ENCODE data around the gene PPP1R15B.

PPP1R15B gene

DNA sequence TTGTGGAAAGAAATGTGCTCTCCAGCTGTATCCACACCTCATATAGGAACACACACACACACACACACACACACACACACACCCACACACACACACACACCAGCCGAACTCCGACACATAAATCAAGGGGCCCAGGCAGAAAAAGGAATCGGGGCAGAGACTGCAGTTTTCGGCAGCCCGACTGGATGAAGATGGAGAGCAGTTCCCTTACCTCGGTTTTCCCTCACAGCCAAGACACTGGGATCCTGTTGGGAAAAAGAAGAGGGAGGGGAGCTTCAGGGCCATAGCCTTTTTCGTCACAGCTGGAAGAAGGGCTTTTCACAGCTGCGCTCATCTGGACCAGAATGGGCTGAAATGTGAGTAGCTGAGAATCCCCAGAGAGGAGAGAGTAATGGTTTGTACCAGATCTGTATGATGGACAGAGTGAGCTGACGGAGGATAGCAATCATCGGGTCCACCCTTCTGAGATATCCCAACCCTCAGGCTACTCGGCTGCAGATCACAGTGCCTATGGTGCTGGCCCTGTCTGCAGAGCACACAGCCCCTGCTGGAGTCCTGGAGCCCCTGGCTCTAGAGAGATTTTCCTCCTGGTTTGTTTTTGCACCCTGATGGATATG, 45.3 kb upstream of the PPP1R15B start:
- H3K4me1 ChIP-seq (ENCODE audit: control insufficient read depth, insufficient read depth, low read depth, low read length): no peaks in the 10 kb centered on the region
- peak; percentile 7 for DNase-seq
- H3K27ac ChIP-seq (ENCODE audit: low read length, poor library complexity, severe bottlenecking): no peak overlapping the region
- H2BK12ac ChIP-seq (ENCODE audit: low read length in 2 of 2): no peak overlapping the region
- H3K4me3 ChIP-seq (ENCODE audit: insufficient read depth in 1 of 2, low read depth in 1 of 2, low read length in 2 of 2): no peak overlapping the region
- no peak overlapping the region for H3K4ac ChIP-seq (ENCODE audit: low read depth in 1 of 2, low read length in 2 of 2)
- 67% methylated on average over 11 of the region's 11 CpGs for WGBS
- H4K8ac ChIP-seq (ENCODE audit: low read length): no peak overlapping the region
- H3K14ac ChIP-seq (ENCODE audit: low read length in 2 of 2): no peak overlapping the region
- peaks cover 0 to 27% of the 10 kb centered on the region in 2 experiments for H3K36me3 ChIP-seq (ENCODE audit: control insufficient read depth in 1 of 2, insufficient read depth in 2 of 2, low read depth in 1 of 2, low read length in 2 of 2)
- H2BK15ac ChIP-seq (ENCODE audit: low read depth, poor library complexity, severe bottlenecking): no peak overlapping the region
- H3K27me3 ChIP-seq (ENCODE audit: control insufficient read depth in 1 of 2, insufficient read depth in 1 of 2, low read length in 2 of 2): peaks cover 11 to 24% of the 10 kb centered on the region in 2 experiments
- no peak overlapping the region for H3K23ac ChIP-seq (ENCODE audit: low read length in 2 of 2)
- H2BK5ac ChIP-seq (ENCODE audit: low read depth, low read length, poor library complexity, severe bottlenecking): no peak overlapping the region
- no peak overlapping the region for H2BK120ac ChIP-seq (ENCODE audit: low read depth, low read length)
- H3K4me2 ChIP-seq (ENCODE audit: low read length, poor library complexity, severe bottlenecking): no peak overlapping the region
- no peak overlapping the region for H3K18ac ChIP-seq (ENCODE audit: low read depth in 1 of 2, low read length in 2 of 2)
- no peak overlapping the region for H2AK5ac ChIP-seq (ENCODE audit: low read length, severe bottlenecking)
- no peaks in the 10 kb centered on the region for H3K9me3 ChIP-seq (ENCODE audit: control insufficient read depth, low read length)
- H2AFZ ChIP-seq (ENCODE audit: low read depth, low read length): no peak overlapping the region
- no peak overlapping the region for H3K9ac ChIP-seq (ENCODE audit: low read length)
- H4K91ac ChIP-seq (ENCODE audit: low read length): no peak overlapping the region
- no peaks in the 10 kb centered on the region for H3K79me1 ChIP-seq (replicated peaks; ENCODE audit: low read length, poor library complexity, severe bottlenecking)

DNA sequence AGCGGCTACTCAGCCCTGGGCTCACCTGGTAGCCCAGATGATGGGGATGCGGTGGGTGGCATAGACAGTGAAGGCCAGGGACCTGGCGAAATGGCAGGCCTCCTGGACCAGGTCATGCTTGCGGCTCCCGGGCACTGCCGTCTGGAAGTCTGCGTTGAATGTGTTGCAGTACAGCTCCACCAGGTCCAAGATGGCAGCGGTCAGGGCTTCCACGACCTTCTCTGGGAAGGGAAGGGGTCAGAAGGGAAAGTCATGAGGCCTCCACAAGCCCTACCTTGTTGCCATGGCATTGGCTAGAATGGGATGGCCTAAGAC, 44.2 kb upstream of the PPP1R15B start:
- no peak overlapping the region for H4K8ac ChIP-seq (ENCODE audit: low read length)
- H3K14ac ChIP-seq (ENCODE audit: low read length in 2 of 2): no peak overlapping the region
- no peak overlapping the region for H3K18ac ChIP-seq (ENCODE audit: low read depth in 1 of 2, low read length in 2 of 2)
- H2BK12ac ChIP-seq (ENCODE audit: low read length in 2 of 2): no peak overlapping the region
- WGBS: 95% methylated on average over 9 of the region's 9 CpGs
- peaks cover 0 to 22% of the 10 kb centered on the region in 2 experiments for H3K36me3 ChIP-seq (ENCODE audit: control insufficient read depth in 1 of 2, insufficient read depth in 2 of 2, low read depth in 1 of 2, low read length in 2 of 2)
- H2BK5ac ChIP-seq (ENCODE audit: low read depth, low read length, poor library complexity, severe bottlenecking): no peak overlapping the region
- no peak overlapping the region for H2AFZ ChIP-seq (ENCODE audit: low read depth, low read length)
- no peak overlapping the region for H3K23ac ChIP-seq (ENCODE audit: low read length in 2 of 2)
- no peak overlapping the region for H2BK120ac ChIP-seq (ENCODE audit: low read depth, low read length)
- no peaks in the 10 kb centered on the region for H3K4me1 ChIP-seq (ENCODE audit: control insufficient read depth, insufficient read depth, low read depth, low read length)
- no peak for DNase-seq
- H3K27ac ChIP-seq (ENCODE audit: low read length, poor library complexity, severe bottlenecking): no peak overlapping the region
- H3K9me3 ChIP-seq (ENCODE audit: control insufficient read depth, low read length): no peaks in the 10 kb centered on the region
- no peak overlapping the region for H4K91ac ChIP-seq (ENCODE audit: low read length)
- H3K4me2 ChIP-seq (ENCODE audit: low read length, poor library complexity, severe bottlenecking): no peak overlapping the region
- no peak overlapping the region for H2BK15ac ChIP-seq (ENCODE audit: low read depth, poor library complexity, severe bottlenecking)
- H3K4ac ChIP-seq (ENCODE audit: low read depth in 1 of 2, low read length in 2 of 2): no peak overlapping the region
- no peak overlapping the region for H2AK5ac ChIP-seq (ENCODE audit: low read length, severe bottlenecking)
- H3K79me1 ChIP-seq (replicated peaks; ENCODE audit: low read length, poor library complexity, severe bottlenecking): no peaks in the 10 kb centered on the region
- no peak overlapping the region for H3K9ac ChIP-seq (ENCODE audit: low read length)
- no peak overlapping the region for H3K4me3 ChIP-seq (ENCODE audit: insufficient read depth in 1 of 2, low read depth in 1 of 2, low read length in 2 of 2)
- peaks cover 11 to 24% of the 10 kb centered on the region in 2 experiments for H3K27me3 ChIP-seq (ENCODE audit: control insufficient read depth in 1 of 2, insufficient read depth in 1 of 2, low read length in 2 of 2)

DNA sequence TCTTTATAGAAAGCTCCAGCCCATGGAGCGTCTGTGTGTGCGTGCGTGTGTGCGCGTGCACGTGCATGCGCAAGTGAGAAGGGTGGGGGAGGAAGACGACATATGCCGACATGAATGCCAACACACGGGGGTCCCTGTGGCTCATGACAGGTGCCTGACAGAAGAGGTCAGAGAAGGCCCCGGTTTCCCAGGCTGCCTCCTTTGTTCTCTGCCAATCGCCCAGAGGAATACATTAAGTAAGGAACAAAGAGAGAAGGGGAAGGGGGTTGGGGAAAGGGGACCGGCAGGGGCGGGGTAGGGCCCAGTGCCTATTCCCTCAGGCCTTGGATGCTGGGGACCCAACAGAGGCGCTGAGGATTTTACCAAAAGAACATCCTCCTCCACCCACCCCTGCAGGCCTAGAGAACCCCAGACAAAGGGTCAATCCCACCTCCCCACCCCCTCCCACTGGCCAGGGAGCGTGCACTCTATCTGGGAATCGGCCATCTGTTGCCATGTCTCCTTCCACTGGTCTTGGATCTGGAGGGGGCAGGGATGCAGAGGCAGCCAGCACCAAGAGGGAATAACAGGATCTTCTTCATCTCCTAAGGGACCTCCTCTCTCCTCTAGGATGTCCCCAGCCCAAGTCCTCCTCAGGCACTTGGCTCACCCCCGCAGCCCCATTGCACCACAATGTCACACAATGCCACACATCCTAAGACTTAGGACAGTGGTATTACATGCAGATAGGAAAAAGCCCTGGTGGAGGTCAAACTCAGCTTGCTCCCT, 43.6 kb upstream of the PPP1R15B start:
- WGBS: 85% methylated on average over 13 of the region's 18 CpGs
- no peak overlapping the region for H3K4me3 ChIP-seq (ENCODE audit: insufficient read depth in 1 of 2, low read depth in 1 of 2, low read length in 2 of 2)
- H2AK5ac ChIP-seq (ENCODE audit: low read length, severe bottlenecking): no peak overlapping the region
- H4K91ac ChIP-seq (ENCODE audit: low read length): no peak overlapping the region
- no peak overlapping the region for H3K18ac ChIP-seq (ENCODE audit: low read depth in 1 of 2, low read length in 2 of 2)
- no peak overlapping the region for H2AFZ ChIP-seq (ENCODE audit: low read depth, low read length)
- no peak overlapping the region for H2BK12ac ChIP-seq (ENCODE audit: low read length in 2 of 2)
- no peak overlapping the region for H2BK15ac ChIP-seq (ENCODE audit: low read depth, poor library complexity, severe bottlenecking)
- H3K79me1 ChIP-seq (replicated peaks; ENCODE audit: low read length, poor library complexity, severe bottlenecking): no peaks in the 10 kb centered on the region
- no peak overlapping the region for H3K9ac ChIP-seq (ENCODE audit: low read length)
- H3K23ac ChIP-seq (ENCODE audit: low read length in 2 of 2): no peak overlapping the region
- peaks cover 11 to 28% of the 10 kb centered on the region in 2 experiments for H3K27me3 ChIP-seq (ENCODE audit: control insufficient read depth in 1 of 2, insufficient read depth in 1 of 2, low read length in 2 of 2)
- H2BK5ac ChIP-seq (ENCODE audit: low read depth, low read length, poor library complexity, severe bottlenecking): no peak overlapping the region
- no peak overlapping the region for H3K4ac ChIP-seq (ENCODE audit: low read depth in 1 of 2, low read length in 2 of 2)
- H3K9me3 ChIP-seq (ENCODE audit: control insufficient read depth, low read length): no peaks in the 10 kb centered on the region
- no peak overlapping the region for H2BK120ac ChIP-seq (ENCODE audit: low read depth, low read length)
- no peak overlapping the region for H3K27ac ChIP-seq (ENCODE audit: low read length, poor library complexity, severe bottlenecking)
- H4K8ac ChIP-seq (ENCODE audit: low read length): no peak overlapping the region
- no peak for DNase-seq
- no peak overlapping the region for H3K4me2 ChIP-seq (ENCODE audit: low read length, poor library complexity, severe bottlenecking)
- peaks cover 0 to 23% of the 10 kb centered on the region in 2 experiments for H3K36me3 ChIP-seq (ENCODE audit: control insufficient read depth in 1 of 2, insufficient read depth in 2 of 2, low read depth in 1 of 2, low read length in 2 of 2)
- no peak overlapping the region for H3K14ac ChIP-seq (ENCODE audit: low read length in 2 of 2)
- no peaks in the 10 kb centered on the region for H3K4me1 ChIP-seq (ENCODE audit: control insufficient read depth, insufficient read depth, low read depth, low read length)

DNA sequence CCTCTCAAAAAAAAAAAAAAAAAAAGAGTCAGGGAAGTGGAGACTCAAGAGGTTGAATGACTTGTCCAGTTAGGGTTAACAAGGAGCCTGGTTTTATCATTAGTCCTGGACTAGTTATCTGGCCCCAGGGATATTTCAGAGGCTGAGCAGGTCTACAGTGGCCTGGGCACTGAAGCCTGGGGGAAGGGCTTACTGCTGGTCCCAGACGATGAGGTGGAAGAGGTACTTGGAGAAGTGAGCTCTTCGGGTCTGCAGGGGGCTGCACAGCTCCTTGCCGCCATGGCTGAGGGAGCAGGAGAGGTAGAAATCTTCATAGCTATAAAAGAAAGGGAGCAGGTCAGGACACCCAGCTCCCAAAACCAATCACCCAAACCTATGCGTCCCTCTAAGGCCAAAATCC, 42.9 kb upstream of the PPP1R15B start:
- no peak overlapping the region for H3K4me3 ChIP-seq (ENCODE audit: insufficient read depth in 1 of 2, low read depth in 1 of 2, low read length in 2 of 2)
- no peaks in the 10 kb centered on the region for H3K4me1 ChIP-seq (ENCODE audit: control insufficient read depth, insufficient read depth, low read depth, low read length)
- H2AK5ac ChIP-seq (ENCODE audit: low read length, severe bottlenecking): no peak overlapping the region
- no peak for DNase-seq
- no peaks in the 10 kb centered on the region for H3K9me3 ChIP-seq (ENCODE audit: control insufficient read depth, low read length)
- peak overlapping the region; percentile 45 for H2BK15ac ChIP-seq (ENCODE audit: low read depth, poor library complexity, severe bottlenecking)
- 100% methylated on average over 3 of the region's 4 CpGs for WGBS
- no peak overlapping the region for H3K9ac ChIP-seq (ENCODE audit: low read length)
- no peak overlapping the region for H3K27ac ChIP-seq (ENCODE audit: low read length, poor library complexity, severe bottlenecking)
- H3K4me2 ChIP-seq (ENCODE audit: low read length, poor library complexity, severe bottlenecking): no peak overlapping the region
- no peaks in the 10 kb centered on the region for H3K79me1 ChIP-seq (replicated peaks; ENCODE audit: low read length, poor library complexity, severe bottlenecking)
- H2BK120ac ChIP-seq (ENCODE audit: low read depth, low read length): no peak overlapping the region
- peaks cover 11 to 26% of the 10 kb centered on the region in 2 experiments for H3K27me3 ChIP-seq (ENCODE audit: control insufficient read depth in 1 of 2, insufficient read depth in 1 of 2, low read length in 2 of 2)
- no peak overlapping the region for H2BK5ac ChIP-seq (ENCODE audit: low read depth, low read length, poor library complexity, severe bottlenecking)
- H2BK12ac ChIP-seq (ENCODE audit: low read length in 2 of 2): no peak overlapping the region
- no peak overlapping the region for H4K8ac ChIP-seq (ENCODE audit: low read length)
- peaks cover 0 to 20% of the 10 kb centered on the region in 2 experiments for H3K36me3 ChIP-seq (ENCODE audit: control insufficient read depth in 1 of 2, insufficient read depth in 2 of 2, low read depth in 1 of 2, low read length in 2 of 2)
- no peak overlapping the region for H4K91ac ChIP-seq (ENCODE audit: low read length)
- no peak overlapping the region for H3K14ac ChIP-seq (ENCODE audit: low read length in 2 of 2)
- no peak overlapping the region for H2AFZ ChIP-seq (ENCODE audit: low read depth, low read length)
- H3K4ac ChIP-seq (ENCODE audit: low read depth in 1 of 2, low read length in 2 of 2): no peak overlapping the region
- H3K18ac ChIP-seq (ENCODE audit: low read depth in 1 of 2, low read length in 2 of 2): no peak overlapping the region
- no peak overlapping the region for H3K23ac ChIP-seq (ENCODE audit: low read length in 2 of 2)

Measured in mesenchymal stem cell (in vitro differentiated cells and primary cell).